Right lobe of liver (tissue), 6 donors: ENCODE measurements around the gene CSNK1G1. TPM values are rescaled to one million over a fixed set of nuclear protein-coding genes. Genes with fewer than 3 reads are reported as not detected.
"Not testable (repeated sequence)": the region's sequence is repeated elsewhere in the genome, so short reads cannot be mapped to it uniquely, and the experiment has no call there.

Source experiments
- ATAC-seq, 4 donors: fragments of 200-7000 bp; cut with Tn5 transposase; one replicate each; pipeline ENCODE4 v1.9.1; 2020; ENCODE audit warnings: mild to moderate bottlenecking in 4 of 4, moderate library complexity in 4 of 4
- DNase-seq, 3 donors: peaks; one replicate each; pipeline ENCODE4 v3.0.0-alpha.2; 2020
- H3K27ac ChIP-seq, 3 donors: fragments of 200-600 bp; one replicate each; pipeline ENCODE4 v1.8.0; 2022
- H3K27me3 ChIP-seq, 2 donors: fragments of 200-600 bp; one replicate each; pipeline ENCODE4 v1.8.0; 2022
- H3K36me3 ChIP-seq, 4 donors: fragments of 200-600 bp; sonication (generic) in 1 of 4; one replicate each; pipeline versions ENCODE4 v1.5.1 to v1.8.0; 2017 to 2022; ENCODE audit warnings: control low read depth in 1 of 4
- H3K4me1 ChIP-seq, 4 donors: fragments of 200-600 bp; sonication (generic) in 1 of 4; one replicate each; pipeline versions ENCODE4 v1.5.1 to v1.8.0; 2017 to 2022; ENCODE audit warnings: control low read depth in 1 of 4
- H3K4me3 ChIP-seq, 3 donors: fragments of 200-600 bp; one replicate each; pipeline ENCODE4 v1.8.0; 2022
- H3K9me3 ChIP-seq, 4 donors: fragments of 200-600 bp; sonication (generic) in 1 of 4; one replicate each; pipeline versions ENCODE4 v1.5.1 to v1.8.0; 2017 to 2022; ENCODE audit warnings: control low read depth in 1 of 4
- CTCF ChIP-seq, 4 donors: fragments of 200-600 bp in 3 of 4; fragments of 450-650 bp in 1 of 4; IDR thresholded peaks; one replicate each; pipeline versions ENCODE4 v1.5.1 to v1.8.0; 2016 to 2022; ENCODE audit warnings: antibody characterized with exemption in 4 of 4, mild to moderate bottlenecking in 2 of 4
- POLR2A ChIP-seq: fragments of 450-650 bp; IDR thresholded peaks from one replicate; pipeline ENCODE4 v1.6.1; 2017; ENCODE audit warnings: antibody characterized with exemption, mild to moderate bottlenecking
- WGBS: methylation state at CpG from one replicate; pipeline ENCODE4 v1.1.6; 2018; ENCODE audit warnings: low coverage, low lambda C conversion rate; ENCODE audit not compliant: insufficient coverage; ENCODE audit errors: missing lambda C conversion rate; 5-methylcytosine and 5-hydroxymethylcytosine counted together
- intact Hi-C, 2 donors: fragments of 100-400 bp; cut with DNase I; formaldehyde crosslinking; loops; one replicate each; pipeline versions ENCODE4 v1.11.2 to v1.14.1; 2022
- total RNA-seq, 6 experiments: library from RNA; depleted of rRNA in 2 of 6; stranded (reverse); fragments of >200 nt in 2 of 6; fragmentation: NEBNext Ultra II Directional in 3 of 6; extraction: Animal tissue kit (Norgen Biotek cat#: 25700) in 3 of 6; gene quantifications; one replicate each; pipeline versions ENCODE4 v1.1.0 to v1.2.4, GENCODE V29; 2016 to 2023
- donor health status: DM: no; HTN: yes; CAD: no.
- donor health status: DM: no; HTN: no; CAD: no.
- donor health status: DM: no; HTN: no; CAD: no.
- donor health status: DM: no; HTN: yes; CAD: no.
- donor health status: DM: no; HTN: yes; CAD: no.

Gene CSNK1G1
- total RNA-seq, 6 experiments from 2014 or later: 3.9 to 7.1 (median 5.5) TPM

GRCh38 chr15:64381000-64381751, 25.2 kb upstream of the CSNK1G1 start, which contains the start of gene PCLAF:
Gene PCLAF, minus strand, starts transcription at chr15:64381441. Its CDS starts 70 bp downstream, at chr15:64381371.
- intact Hi-C loops: no loop called here
- peaks cover 0 to 11% (median 3%) of the 10 kb centered on the region in 4 donors for H3K4me1 ChIP-seq
- WGBS: 1% methylated on average over 18 of the region's 38 CpGs
- no peak within 1 kb of the TSS for H3K27ac ChIP-seq
- ATAC-seq (peak; percentile 100), DNase-seq (peak; percentile 93 to 95 (median 94))
- H3K9me3 ChIP-seq: no peaks in the 10 kb centered on the region
- no peak for TF ChIP-seq POLR2A
- peak in 2 of 4 donors; percentile 6 to 13 for TF ChIP-seq CTCF (IDR thresholded peaks at IDR 0.05)
- H3K4me3 ChIP-seq: peak within 1 kb of the TSS; percentile 46 to 61 (median 53)
- H3K27me3 ChIP-seq: no peaks in the 10 kb centered on the region
- no peaks in the 10 kb centered on the region for H3K36me3 ChIP-seq

GRCh38 chr15:64380130-64380870, 24.3 kb upstream of the CSNK1G1 start:
- not testable (repeated sequence) for ATAC-seq, H3K4me3 ChIP-seq
- peaks cover 0 to 11% (median 3%) of the 10 kb centered on the region in 4 donors for H3K4me1 ChIP-seq

GRCh38 chr15:64379216-64379960, 23.4 kb upstream of the CSNK1G1 start:
- Histone ChIP-seq H3K36me3 (no peaks in the 10 kb centered on the region), H3K9me3 (no peaks in the 10 kb centered on the region), H3K27ac (no peak overlapping the region), H3K4me1 (peaks cover 0 to 11% (median 3%) of the 10 kb centered on the region in 4 donors), H3K27me3 (no peaks in the 10 kb centered on the region), H3K4me3 (no peak overlapping the region)
- no peak for ATAC-seq
- intact Hi-C loops: no loop called here
- no peak for DNase-seq
- no peak for TF ChIP-seq CTCF (IDR thresholded peaks at IDR 0.05)
- TF ChIP-seq POLR2A: no peak
- WGBS: 76% methylated on average over 9 of the region's 9 CpGs

More at GRCh38 chr15:64380130-64380870, 24.3 kb upstream of the CSNK1G1 start:
- 59% methylated on average over 11 of the region's 11 CpGs for WGBS
- DNase-seq, H3K27ac ChIP-seq, intact Hi-C loops, H3K9me3 ChIP-seq, H3K36me3 ChIP-seq, H3K27me3 ChIP-seq: not testable (repeated sequence)

- Histone ChIP-seq H3K27ac (no peak overlapping the region), H3K9me3 (no peaks in the 10 kb centered on the region), H3K4me3 (no peak overlapping the region), H3K27me3 (no peaks in the 10 kb centered on the region), H3K36me3 (no peaks in the 10 kb centered on the region), H3K4me1 (no peaks in the 10 kb centered on the region)
- intact Hi-C loops: no loop called here
- 96% methylated on average over 6 of the region's 8 CpGs for WGBS
- ATAC-seq (no peak), DNase-seq (no peak)
- TF ChIP-seq CTCF (IDR thresholded peaks at IDR 0.05) (no peak), POLR2A (no peak)
Observed at GRCh38 chr15:64373360-64373759, 17.4 kb upstream of the CSNK1G1 start.

- ATAC-seq, H3K27me3 ChIP-seq, intact Hi-C loops, H3K36me3 ChIP-seq, H3K27ac ChIP-seq, H3K9me3 ChIP-seq, H3K4me3 ChIP-seq, H3K4me1 ChIP-seq, DNase-seq: not testable (repeated sequence)
- 91% methylated on average over 5 of the region's 8 CpGs for WGBS
Observed at GRCh38 chr15:64371383-64371782, 15.4 kb upstream of the CSNK1G1 start.
